K562 (cell line): Measurements from ENCODE around the gene NAP1L1. TPM values are rescaled to one million over a fixed set of nuclear protein-coding genes. Genes with fewer than 3 reads are reported as not detected.

Experiments used
- ATAC-seq: fragments of 200-7000 bp; cut with Tn5 transposase; 3 replicates; pipeline ENCODE4 v1.9.1; 2020; ENCODE audit warnings: moderate library complexity
- BruUV-seq: library from RNA; stranded (reverse); fragments of 400-500 nt; replicated peaks from 2 replicates; lab custom pipeline; 2021; lab: Mats Ljungman, UMichigan
- CTCF ChIA-PET: fragments of 300-600 bp; formaldehyde crosslinking; extraction: SDS; loops from one replicate; lab custom pipeline; 2021; ENCODE audit warnings: low intra/inter-chr PET ratio; lab: Yijun Ruan, JAX
- POLR2A ChIA-PET: fragments of 300-600, 350-650 bp; sonication (Branson Sonifier 250); formaldehyde crosslinking; extraction: SDS; loops from one replicate; lab custom pipeline; 2021; ENCODE audit warnings: antibody characterized with exemption, inconsistent platforms; lab: Yijun Ruan, JAX
- DNase-seq, 4 experiments: peaks; one replicate each; pipeline versions ENCODE4 v3.0.0 to v3.0.0-alpha.2; 2011 to 2018; ENCODE audit warnings: low spot score in 3 of 4, mixed read lengths in 3 of 4; ENCODE audit errors: extremely low read depth in 1 of 4
- FAIRE-seq: peaks from 2 replicates; lab custom pipeline; 2011; peaks lifted over from hg19 to GRCh38; lab: Jason Lieb, UNC
- H2AFZ ChIP-seq: 2 replicates; pipeline ENCODE4 v1.6.0; 2011; ENCODE audit warnings: low read depth, low read length, control low read depth, inconsistent platforms
- H3K27ac ChIP-seq: fragments of 200-600 bp; 3 replicates; pipeline ENCODE4 v1.8.0; 2011; ENCODE audit warnings: low read depth, mild to moderate bottlenecking, control low read depth, inconsistent platforms, low read length, moderate library complexity, mixed read lengths; ENCODE audit errors: extremely low read depth
- H3K27me3 ChIP-seq, 2 experiments: fragments of 300-600 bp in 1 of 2; 2 replicates in 1 of 2; 3 replicates in 1 of 2; pipeline versions ENCODE4 v1.6.0 to v1.8.0; 2011; ENCODE audit warnings: inconsistent platforms in 2 of 2, low read length in 2 of 2, mild to moderate bottlenecking in 1 of 2, mixed read lengths in 1 of 2, moderate library complexity in 1 of 2; ENCODE audit not compliant: control insufficient read depth in 2 of 2, insufficient read depth in 2 of 2
- H3K36me3 ChIP-seq: fragments of 300-600 bp; 3 replicates; pipeline ENCODE4 v1.8.0; 2011; ENCODE audit warnings: mild to moderate bottlenecking, low read length, inconsistent platforms; ENCODE audit not compliant: control insufficient read depth, insufficient read depth
- H3K4me1 ChIP-seq, 2 experiments: fragments of 200-600 bp in 1 of 2; replicated peaks in 1 of 2; 2 replicates in 1 of 2; 3 replicates in 1 of 2; pipeline versions ENCODE4 v1.5.1 to v1.8.0; 2011; ENCODE audit warnings: inconsistent platforms in 2 of 2, low read length in 2 of 2, mild to moderate bottlenecking in 1 of 2, mixed read lengths in 1 of 2, moderate library complexity in 1 of 2; ENCODE audit not compliant: control insufficient read depth in 2 of 2, insufficient read depth in 2 of 2
- H3K4me2 ChIP-seq: 2 replicates; pipeline ENCODE4 v1.6.1; 2011; ENCODE audit warnings: low read length, control low read depth, inconsistent platforms, mixed read lengths; ENCODE audit not compliant: insufficient read depth
- H3K4me3 ChIP-seq: fragments of 200-600 bp; sonication (generic), shearing (Covaris generic); 2 replicates; pipeline ENCODE4 v1.5.1; 2016; ENCODE audit warnings: control low read depth, inconsistent platforms
- H3K79me2 ChIP-seq: fragments of 200-600 bp; 3 replicates; pipeline ENCODE4 v1.8.0; 2011; ENCODE audit warnings: low read length, inconsistent platforms; ENCODE audit not compliant: control insufficient read depth, insufficient read depth
- H3K9ac ChIP-seq, 2 experiments: 2 replicates each; pipeline versions ENCODE4 v1.6.0 to v1.6.1; 2011; ENCODE audit warnings: low read depth in 2 of 2, low read length in 2 of 2, control low read depth in 1 of 2, inconsistent platforms in 1 of 2, mild to moderate bottlenecking in 1 of 2, mixed read lengths in 1 of 2; ENCODE audit not compliant: insufficient read depth in 1 of 2
- H3K9me1 ChIP-seq: one replicate; pipeline ENCODE4 v1.6.0; 2011; ENCODE audit warnings: inconsistent platforms, mild to moderate bottlenecking, low read length, moderate library complexity; ENCODE audit not compliant: control insufficient read depth, insufficient read depth
- H3K9me3 ChIP-seq: replicated peaks from 2 replicates; pipeline ENCODE4 v1.5.1; 2011; ENCODE audit warnings: low read depth, low read length, inconsistent platforms; ENCODE audit not compliant: control insufficient read depth, insufficient read depth
- H4K20me1 ChIP-seq: replicated peaks from 2 replicates; pipeline ENCODE4 v1.6.1; 2011; ENCODE audit warnings: low read length, inconsistent platforms, mixed read lengths; ENCODE audit not compliant: control insufficient read depth, insufficient read depth
- CHD2 ChIP-seq: IDR thresholded peaks from 2 replicates; pipeline ENCODE4 v1.6.1; 2011; ENCODE audit warnings: low read depth, low read length
- NUFIP1 ChIP-seq: fragments of 450-650 bp; IDR thresholded peaks from 2 replicates; pipeline ENCODE4 v1.6.1; 2018; ENCODE audit not compliant: partially characterized antibody
- ZBTB2 ChIP-seq: fragments of 450-650 bp; IDR thresholded peaks from 2 replicates; pipeline ENCODE4 v1.6.1; 2016; ENCODE audit warnings: antibody characterized with exemption
- ZBTB33 ChIP-seq: sonication (generic); formaldehyde crosslinking; IDR thresholded peaks from 2 replicates; pipeline ENCODE4 v1.8.1; 2023; ENCODE audit warnings: mild to moderate bottlenecking, missing genetic modification reagents
- ZNF449 ChIP-seq: fragments of 250-450 bp; sonication (Bioruptor Pico); IDR thresholded peaks from 2 replicates; pipeline ENCODE4 v1.8.0; 2022; ENCODE audit warnings: moderate library complexity, mild to moderate bottlenecking, inconsistent platforms
- ZNF780A ChIP-seq: fragments of 250-450 bp; sonication (Bioruptor Pico); IDR thresholded peaks from 2 replicates; pipeline ENCODE4 v1.5.0; 2021; ENCODE audit warnings: mild to moderate bottlenecking
- WGBS: fragments of 100-300 bp; shearing (Covaris generic); methylation state at CpG from one replicate; pipeline ENCODE4 v1.1.6; 2016; ENCODE audit warnings: low coverage, mixed read lengths; ENCODE audit not compliant: insufficient coverage; ENCODE audit errors: missing lambda C conversion rate; 5-methylcytosine and 5-hydroxymethylcytosine counted together
- in situ Hi-C: fragments of 300-500 bp; cut with MboI; formaldehyde crosslinking; loops from 4 replicates; pipeline ENCODE4 v1.15.0; 2018; ENCODE audit warnings: inconsistent platforms, mixed read lengths
- intact Hi-C: fragments of 100-400 bp; cut with micrococcal nuclease; formaldehyde crosslinking; loops from 2 replicates; pipeline ENCODE4 v1.14.2; 2022
- polyA plus RNA-seq, 8 experiments: library from polyadenylated mRNA; depleted of rRNA in 4 of 8; stranded (reverse) in 5 of 8; unstranded in 3 of 8; fragments of >200 nt; fragmentation: Nextera tagmentation in 2 of 8; fragmentation: Illumina TruSeq in 1 of 8; extraction: Ambion mirVana in 2 of 8; extraction: Trizol in 1 of 8; gene quantifications; 2 replicates each; pipeline versions ENCODE4 v1.2.1 to v1.2.3, GENCODE V29; 2011 to 2014; ENCODE audit warnings: inconsistent platforms in 1 of 8, missing spikeins in 1 of 8
- total RNA-seq, 7 experiments: library from RNA; depleted of rRNA in 6 of 7; stranded (reverse); fragments of >200 nt in 6 of 7; fragmentation: Illumina TruSeq in 2 of 7; extraction: Trizol in 2 of 7; gene quantifications; 2 replicates each; pipeline versions ENCODE4 v1.2.1 to v1.2.3, GENCODE V29; 2011 to 2021; ENCODE audit warnings: low replicate concordance in 1 of 7

NAP1L1 gene
- total and polyA plus RNA-seq, 9 of the 15 experiments (the other 6 are each of a cell fraction or from before 2014, with no cell fraction given) = 287 to 747 (median 450) TPM

- intact Hi-C loops (no loop called here), in situ Hi-C loops (no loop called here)
- TF ChIP-seq NUFIP1 (no peak), CHD2 (no peak), ZNF780A (CRISPR knock-in tag) (no peak), ZNF449 (no peak), ZBTB33 (CRISPR knock-in tag) (no peak), ZBTB2 (no peak)
- CTCF ChIA-PET = no interaction called here
- WGBS = 40% methylated on average over 5 of the region's 5 CpGs
- H3K79me2 ChIP-seq = no peaks in the 10 kb centered on the region
- H3K9ac ChIP-seq = no peak overlapping the region
- FAIRE-seq = no peak
- H2AFZ ChIP-seq = peak overlapping the region; percentile 85
- POLR2A ChIA-PET = no interaction called here
- no TSS peak for BruUV-seq
- ATAC-seq = peak; percentile 29; the same call in 1 of the 3 replicates
- no peak overlapping the region for H3K4me3 ChIP-seq
- no peak for DNase-seq
- H3K4me2 ChIP-seq = no peak overlapping the region
- H3K4me1 ChIP-seq = peaks cover 0 to 11% of the 10 kb centered on the region in 2 experiments; a peak in 2 of 5 replicates
- no peak overlapping the region for H3K27ac ChIP-seq
- H3K36me3 ChIP-seq = no peaks in the 10 kb centered on the region
- no peaks in the 10 kb centered on the region for H3K27me3 ChIP-seq
- H3K9me1 ChIP-seq = no peaks in the 10 kb centered on the region
- no peaks in the 10 kb centered on the region for H4K20me1 ChIP-seq
- H3K9me3 ChIP-seq = no peaks in the 10 kb centered on the region
These were observed 64.2 kb downstream of the NAP1L1 start for GRCh38 chr12:76020281-76020680.
